HepG2 (cell line): Measurements from ENCODE around the gene CYSRT1. TPM values are rescaled to one million over a fixed set of nuclear protein-coding genes. Genes with fewer than 3 reads are reported as not detected.

Experiments used
- BHLHE40 ChIP-seq: IDR thresholded peaks from 2 replicates; pipeline ENCODE4 v1.6.1; 2011; ENCODE audit warnings: low read length, improper control_type of control experiment
- ETV5 ChIP-seq: IDR thresholded peaks from 2 replicates; pipeline ENCODE4 v1.6.1; 2018; ENCODE audit warnings: missing biosample characterization, missing genetic modification reagents, inconsistent platforms, borderline replicate concordance
- FOXA1 ChIP-seq, 2 experiments: fragments of 450-650 bp in 1 of 2; sonication (generic) in 1 of 2; formaldehyde crosslinking in 1 of 2; IDR thresholded peaks; 2 replicates each; pipeline versions ENCODE4 v1.4.0 to v1.6.1; 2016 to 2020; ENCODE audit warnings: missing genetic modification reagents in 1 of 2
- HINFP ChIP-seq: sonication (generic); formaldehyde crosslinking; IDR thresholded peaks from 2 replicates; pipeline ENCODE4 v1.4.0; 2020; ENCODE audit warnings: low read depth, mild to moderate bottlenecking, missing genetic modification reagents
- HMGXB3 ChIP-seq: sonication (generic); formaldehyde crosslinking; IDR thresholded peaks from 2 replicates; pipeline ENCODE4 v1.4.0; 2020; ENCODE audit warnings: missing genetic modification reagents, borderline replicate concordance
- MED8 ChIP-seq: sonication (generic); formaldehyde crosslinking; IDR thresholded peaks from 2 replicates; pipeline ENCODE4 v1.8.1; 2023; ENCODE audit warnings: mild to moderate bottlenecking, missing genetic modification reagents; ENCODE audit not compliant: insufficient replicate concordance
- MTERF4 ChIP-seq: sonication (generic); formaldehyde crosslinking; IDR thresholded peaks from 2 replicates; pipeline ENCODE4 v1.8.0; 2023; ENCODE audit warnings: mild to moderate bottlenecking, missing genetic modification reagents
- MXI1 ChIP-seq: IDR thresholded peaks from 3 replicates; pipeline ENCODE4 v1.6.1; 2012; ENCODE audit warnings: low read depth, low read length, inconsistent platforms, borderline replicate concordance
- NCOA2 ChIP-seq: sonication (generic); formaldehyde crosslinking; IDR thresholded peaks from 2 replicates; pipeline ENCODE4 v1.8.0; 2022; ENCODE audit warnings: inconsistent platforms
- SCMH1 ChIP-seq: sonication (generic); formaldehyde crosslinking; IDR thresholded peaks from 2 replicates; pipeline ENCODE4 v1.9.0; 2021; ENCODE audit warnings: missing genetic modification reagents, mild to moderate bottlenecking, borderline replicate concordance
- SOX5 ChIP-seq: IDR thresholded peaks from 2 replicates; pipeline ENCODE4 v1.6.1; 2016; ENCODE audit warnings: borderline replicate concordance
- SRF ChIP-seq: IDR thresholded peaks from 2 replicates; pipeline ENCODE4 v1.6.1; 2011; ENCODE audit warnings: mild to moderate bottlenecking, low read depth, low read length, moderate library complexity
- ZNF275 ChIP-seq: sonication (generic); formaldehyde crosslinking; IDR thresholded peaks from 2 replicates; pipeline ENCODE4 v1.8.0; 2022; ENCODE audit warnings: missing genetic modification reagents, mild to moderate bottlenecking, inconsistent platforms, borderline replicate concordance
- ZNF367 ChIP-seq: sonication (generic); formaldehyde crosslinking; IDR thresholded peaks from 2 replicates; pipeline ENCODE4 v1.4.0; 2020; ENCODE audit warnings: missing genetic modification reagents, borderline replicate concordance
- ZNF414 ChIP-seq: sonication (generic); formaldehyde crosslinking; IDR thresholded peaks from 2 replicates; pipeline ENCODE4 v1.5.0; 2020; ENCODE audit warnings: missing genetic modification reagents
- ZNF510 ChIP-seq: sonication (generic); formaldehyde crosslinking; IDR thresholded peaks from 2 replicates; pipeline ENCODE4 v1.4.0; 2020; ENCODE audit warnings: low read depth, mild to moderate bottlenecking, missing genetic modification reagents
- ZNF530 ChIP-seq: sonication (generic); formaldehyde crosslinking; IDR thresholded peaks from 2 replicates; pipeline ENCODE4 v1.5.0; 2020; ENCODE audit warnings: low read depth, mild to moderate bottlenecking, missing genetic modification reagents
- ZNF772 ChIP-seq: sonication (generic); formaldehyde crosslinking; IDR thresholded peaks from 2 replicates; pipeline ENCODE4 v1.5.0; 2020; ENCODE audit warnings: mild to moderate bottlenecking, missing genetic modification reagents
- ZNF83 ChIP-seq: sonication (generic); formaldehyde crosslinking; IDR thresholded peaks from 2 replicates; pipeline ENCODE4 v1.4.0; 2020; ENCODE audit warnings: missing genetic modification reagents, mild to moderate bottlenecking, borderline replicate concordance
- ZSCAN9 ChIP-seq: IDR thresholded peaks from 2 replicates; pipeline ENCODE4 v1.6.1; 2016; ENCODE audit warnings: borderline replicate concordance
- polyA plus RNA-seq, 8 experiments: library from polyadenylated mRNA; depleted of rRNA in 3 of 8; stranded (reverse) in 7 of 8; unstranded in 1 of 8; fragments of >200 nt; fragmentation: Illumina TruSeq in 4 of 8; extraction: Trizol in 4 of 8; gene quantifications; 2 replicates each; pipeline versions ENCODE4 v1.2.1 to v1.2.3, GENCODE V29; 2011 to 2016; ENCODE audit warnings: low read depth in 4 of 8, missing spikeins in 1 of 8, mixed read lengths in 1 of 8; ENCODE audit not compliant: insufficient read depth in 1 of 8
- total RNA-seq, 5 experiments: library from RNA; depleted of rRNA; stranded (reverse); fragments of >200 nt; fragmentation: Illumina TruSeq; extraction: Trizol; gene quantifications; 2 replicates each; pipeline ENCODE4 v1.2.3, GENCODE V29; 2016; ENCODE audit warnings: low read depth in 1 of 5

Gene CYSRT1
- total and polyA plus RNA-seq, 2 of the 13 experiments (the other 11 are each of a cell fraction or from before 2014, with no cell fraction given): 1.5 to 2.1 TPM

- TF ChIP-seq ZNF83 (CRISPR knock-in tag): peak; percentile 60; the same call in 1 of the 2 replicates
- no peak for TF ChIP-seq ZNF414 (CRISPR knock-in tag)
- peak; percentile 61; the same call in 1 of the 2 replicates for TF ChIP-seq SRF
- no peak for TF ChIP-seq FOXA1 (IDR thresholded peaks at IDR 0.05)
- peak; percentile 38; the same call in 1 of the 2 replicates for TF ChIP-seq FOXA1 (CRISPR knock-in tag; IDR thresholded peaks at IDR 0.05)
- peak; percentile 31; the same call in 1 of the 2 replicates for TF ChIP-seq ETV5 (CRISPR knock-in tag)
- peak; percentile 81 for TF ChIP-seq HMGXB3
- no peak for TF ChIP-seq ZNF510
- TF ChIP-seq MXI1: peak; percentile 77
- 0 out of 2 replicates have a peak, but pooled peaks have one; percentile 17 for TF ChIP-seq ZNF275 (CRISPR knock-in tag)
- no peak; the same call in 1 of the 2 replicates for TF ChIP-seq BHLHE40
- no peak for TF ChIP-seq MTERF4 (CRISPR knock-in tag)
- peak; percentile 68; the same call in 1 of the 2 replicates for TF ChIP-seq NCOA2 (CRISPR knock-in tag)
- peak; percentile 68; the same call in 1 of the 2 replicates for TF ChIP-seq ZNF772 (CRISPR knock-in tag)
- no peak for TF ChIP-seq HINFP (CRISPR knock-in tag)
- peak; percentile 69 for TF ChIP-seq MED8 (CRISPR knock-in tag)
- no peak for TF ChIP-seq ZNF530 (CRISPR knock-in tag)
- 0 out of 2 replicates have a peak, but pooled peaks have one; percentile 30 for TF ChIP-seq SOX5 (CRISPR knock-in tag)
- peak; percentile 81; the same call in 1 of the 2 replicates for TF ChIP-seq ZNF367 (CRISPR knock-in tag)
- TF ChIP-seq SCMH1: no peak
- TF ChIP-seq ZSCAN9: peak; percentile 90
These were observed 16.0 kb downstream of the CYSRT1 start, which contains the start of gene TUBB4B (continued) for GRCh38 chr9:137240841-137241489.
